CD4-positive, alpha-beta T cell (primary cell): ENCODE results near the gene PPP1R3G. TPM values are rescaled to one million over a fixed set of nuclear protein-coding genes. Genes with fewer than 3 reads are reported as not detected.
"Not testable (repeated sequence)": the region's sequence is repeated elsewhere in the genome, so short reads cannot be mapped to it uniquely, and the experiment has no call there.

ENCODE experiments used
- ATAC-seq: fragments of 200-7000 bp; cut with Tn5 transposase; one replicate; pipeline ENCODE4 v1.10.0; 2022; ENCODE audit warnings: mild to moderate bottlenecking; ENCODE audit not compliant: poor library complexity
- CTCF ChIA-PET: fragments of 350-600 bp; sonication (Branson Sonifier 250); formaldehyde crosslinking; loops from one replicate; lab custom pipeline; 2021; ENCODE audit warnings: antibody characterized with exemption, inconsistent platforms; lab: Charles Lee
- POLR2A ChIA-PET: fragments of 350-600 bp; sonication (Branson Sonifier 250); formaldehyde crosslinking; loops from one replicate; lab custom pipeline; 2021; ENCODE audit warnings: antibody characterized with exemption, inconsistent platforms; lab: Charles Lee
- DNase-seq, 14 experiments: peaks; one replicate each; pipeline ENCODE4 v3.0.0-alpha.2; 2013 to 2020; ENCODE audit warnings: mixed read lengths in 2 of 14
- H3K27ac ChIP-seq, 2 donors: one replicate each; pipeline versions ENCODE4 v1.5.1 to v1.7.0; 2013; ENCODE audit warnings: low read length in 2 of 2, low read depth in 1 of 2, mild to moderate bottlenecking in 1 of 2
- H3K27me3 ChIP-seq, 2 experiments: 1 replicate in 1 of 2; 2 replicates in 1 of 2; pipeline versions ENCODE4 v1.6.1 to v1.7.0; 2013; ENCODE audit warnings: low read length in 2 of 2, control low read depth in 1 of 2, mild to moderate bottlenecking in 1 of 2, moderate library complexity in 1 of 2; ENCODE audit not compliant: insufficient read depth in 2 of 2, control insufficient read depth in 1 of 2
- H3K36me3 ChIP-seq: one replicate; pipeline ENCODE4 v1.6.1; 2013; ENCODE audit warnings: low read length, control low read depth; ENCODE audit not compliant: insufficient read depth
- H3K4me1 ChIP-seq: one replicate; pipeline ENCODE4 v1.6.1; 2013; ENCODE audit warnings: low read length, control low read depth; ENCODE audit not compliant: insufficient read depth
- H3K4me3 ChIP-seq: one replicate; pipeline ENCODE4 v1.5.1; 2013; ENCODE audit warnings: mild to moderate bottlenecking, low read length, moderate library complexity
- H3K9me3 ChIP-seq, 2 experiments: 1 replicate in 1 of 2; 2 replicates in 1 of 2; pipeline versions ENCODE4 v1.6.1 to v1.7.0; 2013; ENCODE audit warnings: low read length in 2 of 2, mild to moderate bottlenecking in 2 of 2, control low read depth in 1 of 2, moderate library complexity in 1 of 2; ENCODE audit not compliant: control insufficient read depth in 1 of 2, insufficient read depth in 1 of 2
- H3K27ac Mint-ChIP-seq: one replicate; pipeline ENCODE4 v1.8.0; 2020; ENCODE audit warnings: mixed read lengths
- H3K27me3 Mint-ChIP-seq: one replicate; pipeline ENCODE4 v1.8.0; 2021; ENCODE audit warnings: mixed read lengths
- H3K36me3 Mint-ChIP-seq: one replicate; pipeline ENCODE4 v1.8.0; 2021; ENCODE audit warnings: low read depth, mixed read lengths
- H3K4me1 Mint-ChIP-seq: one replicate; pipeline ENCODE4 v1.8.0; 2021; ENCODE audit warnings: low read depth, mixed read lengths
- H3K4me3 Mint-ChIP-seq: one replicate; pipeline ENCODE4 v1.8.0; 2020; ENCODE audit warnings: mild to moderate bottlenecking, mixed read lengths
- H3K9me3 Mint-ChIP-seq: one replicate; pipeline ENCODE4 v1.8.0; 2020; ENCODE audit warnings: mixed read lengths
- CTCF ChIP-seq: fragments of 200-600 bp; IDR thresholded peaks from one replicate; pipeline ENCODE4 v1.8.0; 2022; ENCODE audit warnings: antibody characterized with exemption, mild to moderate bottlenecking
- intact Hi-C, 2 experiments: fragments of 100-400 bp; cut with DNase I in 1 of 2; cut with micrococcal nuclease in 1 of 2; formaldehyde crosslinking; loops; one replicate each; pipeline versions ENCODE4 v1.15.1 to v1.9.0; 2023 to 2025; cut with DNase I, micrococcal nuclease
- total RNA-seq, 174 experiments: library from RNA in 2 of 174; stranded (reverse) in 2 of 174; gene quantifications; one replicate each; pipeline ENCODE4 v1.2.3 and lab custom pipeline; 2021 to 2026

Gene PPP1R3G
- total RNA-seq, 2 experiments from 2014 or later: not detected

- no peak for TF ChIP-seq CTCF
- Histone ChIP-seq H3K36me3 (no peaks in the 10 kb centered on the region), H3K27ac (no peak overlapping the region), H3K9me3 (no peaks in the 10 kb centered on the region), H3K27me3 (no peaks in the 10 kb centered on the region), H3K4me1 (no peaks in the 10 kb centered on the region), H3K4me3 (no peak overlapping the region)
- no peaks in the 10 kb centered on the region for H3K4me1 Mint-ChIP-seq
- DNase-seq (no peak), ATAC-seq (no peak)
- H3K9me3 Mint-ChIP-seq: no peaks in the 10 kb centered on the region
- CTCF ChIA-PET: interaction anchor here (0.6 kb wide), 1 partner anchor 470 kb away, joined by 3 read pairs; no protein-coding TSS in a partner anchor
- no peaks in the 10 kb centered on the region for H3K27me3 Mint-ChIP-seq
- H3K27ac Mint-ChIP-seq: no peak overlapping the region
- H3K36me3 Mint-ChIP-seq: no peaks in the 10 kb centered on the region
- no peak overlapping the region for H3K4me3 Mint-ChIP-seq
- POLR2A ChIA-PET: no interaction called here
- intact Hi-C loops: no loop called here
These were observed 31.3 kb downstream of the PPP1R3G start for GRCh38 chr6:5116243-5116991.

- H3K4me1 ChIP-seq: no peaks in the 10 kb centered on the region
- H3K4me3 ChIP-seq: no peak overlapping the region
- Mint-ChIP-seq H3K4me1 (no peaks in the 10 kb centered on the region), H3K9me3 (no peaks in the 10 kb centered on the region), H3K4me3 (no peak overlapping the region), H3K36me3 (no peaks in the 10 kb centered on the region), H3K27me3 (no peaks in the 10 kb centered on the region), H3K27ac (no peak overlapping the region)
- H3K27me3 ChIP-seq: no peaks in the 10 kb centered on the region
- ChIA-PET POLR2A (no interaction called here), CTCF (no interaction called here)
- no peak overlapping the region for H3K27ac ChIP-seq
- TF ChIP-seq CTCF: no peak
- ATAC-seq (no peak), DNase-seq (no peak)
- intact Hi-C loops: no loop called here
- no peaks in the 10 kb centered on the region for H3K9me3 ChIP-seq
- H3K36me3 ChIP-seq: no peaks in the 10 kb centered on the region
These were observed 34.2 kb downstream of the PPP1R3G start for GRCh38 chr6:5119090-5119951.

GRCh38 chr6:5120011-5120410, 34.9 kb downstream of the PPP1R3G start:
- intact Hi-C loops: no loop called here
- Mint-ChIP-seq H3K9me3 (no peaks in the 10 kb centered on the region), H3K36me3 (no peaks in the 10 kb centered on the region), H3K4me1 (no peaks in the 10 kb centered on the region), H3K27me3 (no peaks in the 10 kb centered on the region), H3K27ac (no peak overlapping the region), H3K4me3 (no peak overlapping the region)
- Histone ChIP-seq H3K4me1 (no peaks in the 10 kb centered on the region), H3K9me3 (no peaks in the 10 kb centered on the region), H3K27ac (no peak overlapping the region), H3K4me3 (no peak overlapping the region), H3K27me3 (no peaks in the 10 kb centered on the region), H3K36me3 (no peaks in the 10 kb centered on the region)
- POLR2A ChIA-PET: no interaction called here
- no peak for TF ChIP-seq CTCF
- CTCF ChIA-PET: no interaction called here
- ATAC-seq: no peak
- no peak for DNase-seq

- ATAC-seq: not testable (repeated sequence)
These were observed 35.4 kb downstream of the PPP1R3G start for GRCh38 chr6:5120543-5120942.

More at GRCh38 chr6:5120543-5120942, 35.4 kb downstream of the PPP1R3G start:
- H3K27me3 ChIP-seq, intact Hi-C loops, H3K9me3 Mint-ChIP-seq, DNase-seq, H3K27me3 Mint-ChIP-seq, H3K4me1 Mint-ChIP-seq, H3K36me3 Mint-ChIP-seq, H3K9me3 ChIP-seq, CTCF ChIA-PET, H3K4me1 ChIP-seq, POLR2A ChIA-PET, H3K4me3 Mint-ChIP-seq, H3K27ac Mint-ChIP-seq, H3K27ac ChIP-seq, H3K4me3 ChIP-seq, H3K36me3 ChIP-seq: not testable (repeated sequence)
